Transverse colon (tissue), 4 donors: ENCODE results near the gene ATG9B. TPM values are rescaled to one million over a fixed set of nuclear protein-coding genes. Genes with fewer than 3 reads are reported as not detected.
A peak's percentile ranks its signal among the peaks of the same experiment; 100 is the strongest.

Experiments used
- DNase-seq: peaks from one replicate; pipeline ENCODE4 v3.0.0-alpha.2; 2019
- H3K27ac ChIP-seq, 4 donors: fragments of 200-600 bp; sonication (generic); 2 replicates each; pipeline ENCODE4 v1.5.1; 2016 to 2018; ENCODE audit warnings: inconsistent platforms in 4 of 4
- H3K27me3 ChIP-seq: fragments of 200-600 bp; sonication (generic); 2 replicates; pipeline ENCODE4 v1.5.1; 2017; ENCODE audit warnings: inconsistent platforms
- H3K36me3 ChIP-seq, 4 donors: fragments of 200-600 bp; sonication (generic); 2 replicates each; pipeline ENCODE4 v1.5.1; 2017 to 2019; ENCODE audit warnings: inconsistent platforms in 4 of 4
- H3K4me1 ChIP-seq, 4 donors: fragments of 200-600 bp; sonication (generic); 2 replicates each; pipeline ENCODE4 v1.5.1; 2017 to 2020; ENCODE audit warnings: inconsistent platforms in 4 of 4
- H3K4me3 ChIP-seq, 4 donors: fragments of 200-600 bp; sonication (generic); 1 replicate in 1 of 4; 2 replicates in 3 of 4; pipeline versions ENCODE4 v1.5.1 to v1.6.1; 2017 to 2019; ENCODE audit warnings: inconsistent platforms in 4 of 4
- H3K9me3 ChIP-seq, 2 donors: fragments of 200-600 bp; sonication (generic); 2 replicates each; pipeline ENCODE4 v1.5.1; 2017 to 2019; ENCODE audit warnings: inconsistent platforms in 2 of 2
- EP300 ChIP-seq: sonication (generic); formaldehyde crosslinking; IDR thresholded peaks from one replicate; pipeline ENCODE4 v1.6.1; 2017; ENCODE audit warnings: antibody characterized with exemption, low read depth
- POLR2A ChIP-seq: fragments of 450-650 bp; IDR thresholded peaks from one replicate; pipeline ENCODE4 v1.6.1; 2016; ENCODE audit warnings: antibody characterized with exemption, mild to moderate bottlenecking, moderate library complexity
- POLR2AphosphoS5 ChIP-seq, 3 donors: sonication (generic); formaldehyde crosslinking; IDR thresholded peaks; one replicate each; pipeline ENCODE4 v1.6.1; 2016; ENCODE audit warnings: antibody characterized with exemption in 3 of 3
- WGBS, 2 donors: methylation state at CpG; one replicate each; pipeline ENCODE4 v1.1.5; 2018; ENCODE audit warnings: low coverage in 1 of 2; 5-methylcytosine and 5-hydroxymethylcytosine counted together
- in situ Hi-C, 4 donors: fragments of 200-750 bp; cut with MboI; loops; one replicate each; pipeline versions ENCODE4 v1.15.0 to v1.15.1; 2017; ENCODE audit warnings: low sequenced_read_pairs in 3 of 4, low pct_ligation_motif_present in 1 of 4, low pct_unique_long_range_greater_than_20kb in 1 of 4
- intact Hi-C: fragments of 100-400 bp; cut with DNase I; formaldehyde crosslinking; loops from one replicate; pipeline ENCODE4 v1.15.1; 2023; ENCODE audit warnings: low total_unique reads
- total RNA-seq, 4 donors: library from RNA; depleted of rRNA; stranded (reverse); fragments of >200 nt; gene quantifications; one replicate each; pipeline ENCODE4 v1.1.0, GENCODE V29; 2016
- TF ChIP-seq, protein P1 (sequence below), 5 experiments: fragments of 200-600 bp in 3 of 5; fragments of 450-650 bp in 2 of 5; sonication (generic) in 3 of 5; IDR thresholded peaks; 1 replicate in 2 of 5; 2 replicates in 3 of 5; pipeline ENCODE4 v1.5.1; 2016 to 2017; ENCODE audit warnings: antibody characterized with exemption in 5 of 5, inconsistent platforms in 3 of 5, mild to moderate bottlenecking in 2 of 5, moderate library complexity in 1 of 5

ATG9B gene
- total RNA-seq, 4 donors from 2014 or later, result 1.1 TPM; not detected in 3

DNA sequence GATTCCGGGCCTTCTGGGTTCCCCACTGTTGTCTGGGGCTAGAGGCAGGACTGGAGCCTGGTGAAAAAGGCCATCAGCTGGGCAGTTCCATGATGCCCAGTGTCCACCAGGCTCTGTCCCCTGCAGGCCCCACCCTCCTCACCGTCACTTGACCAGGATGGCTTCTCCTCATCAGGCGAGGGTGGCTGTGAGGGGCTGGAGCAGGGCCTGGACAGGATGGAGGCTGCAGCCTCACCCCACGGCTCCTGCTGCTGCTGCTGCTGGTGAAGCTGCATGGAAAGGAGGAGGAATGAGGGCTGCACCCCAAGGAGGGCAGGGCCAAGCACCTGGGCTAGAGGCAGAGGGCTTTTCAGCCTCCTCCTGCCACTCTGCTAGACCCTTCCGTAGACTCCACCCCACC lies 8.3 kb downstream of the ATG9B start:
- no peak for DNase-seq
- intact Hi-C loops, result no loop called here
- in situ Hi-C loops, result no loop called here
- Histone ChIP-seq H3K4me1 (peaks cover 29 to 46% (median 34%) of the 10 kb centered on the region in 4 donors), H3K27me3 (peaks cover 38% of the 10 kb centered on the region), H3K27ac (no peak overlapping the region), H3K4me3 (no peak overlapping the region), H3K9me3 (no peaks in the 10 kb centered on the region), H3K36me3 (no peaks in the 10 kb centered on the region)
- 89% methylated on average over 5 of the region's 5 CpGs; no CpG with 5 or more reads in 1 of the 2 donors for WGBS, 2 donors
- TF ChIP-seq POLR2AphosphoS5 (IDR thresholded peaks at IDR 0.05) (no peak), POLR2A (no peak), EP300 (no peak)
- TF ChIP-seq, protein P1, sequence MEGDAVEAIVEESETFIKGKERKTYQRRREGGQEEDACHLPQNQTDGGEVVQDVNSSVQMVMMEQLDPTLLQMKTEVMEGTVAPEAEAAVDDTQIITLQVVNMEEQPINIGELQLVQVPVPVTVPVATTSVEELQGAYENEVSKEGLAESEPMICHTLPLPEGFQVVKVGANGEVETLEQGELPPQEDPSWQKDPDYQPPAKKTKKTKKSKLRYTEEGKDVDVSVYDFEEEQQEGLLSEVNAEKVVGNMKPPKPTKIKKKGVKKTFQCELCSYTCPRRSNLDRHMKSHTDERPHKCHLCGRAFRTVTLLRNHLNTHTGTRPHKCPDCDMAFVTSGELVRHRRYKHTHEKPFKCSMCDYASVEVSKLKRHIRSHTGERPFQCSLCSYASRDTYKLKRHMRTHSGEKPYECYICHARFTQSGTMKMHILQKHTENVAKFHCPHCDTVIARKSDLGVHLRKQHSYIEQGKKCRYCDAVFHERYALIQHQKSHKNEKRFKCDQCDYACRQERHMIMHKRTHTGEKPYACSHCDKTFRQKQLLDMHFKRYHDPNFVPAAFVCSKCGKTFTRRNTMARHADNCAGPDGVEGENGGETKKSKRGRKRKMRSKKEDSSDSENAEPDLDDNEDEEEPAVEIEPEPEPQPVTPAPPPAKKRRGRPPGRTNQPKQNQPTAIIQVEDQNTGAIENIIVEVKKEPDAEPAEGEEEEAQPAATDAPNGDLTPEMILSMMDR (IDR thresholded peaks at IDR 0.05), result no peak

DNA sequence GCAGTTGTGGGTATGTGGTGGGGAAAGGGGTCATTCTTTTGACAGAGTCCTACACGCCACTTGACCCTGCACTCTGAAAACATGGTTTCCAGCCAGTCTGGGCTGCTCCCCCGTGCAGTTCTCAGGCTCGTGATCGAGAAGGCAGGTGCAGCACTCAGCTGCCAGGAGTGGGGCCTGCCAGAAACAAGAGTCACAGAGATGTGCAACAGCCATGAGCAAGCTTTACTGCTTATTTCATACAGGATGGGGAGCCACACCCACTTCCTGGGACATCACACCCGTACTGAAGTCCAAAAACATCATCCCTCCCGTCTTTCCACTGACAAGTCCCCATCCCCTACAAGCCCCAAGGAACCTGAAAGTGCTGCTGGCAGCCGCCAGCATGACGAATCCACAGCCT lies 9.3 kb downstream of the ATG9B start:
- DNase-seq, result peak; percentile 49
- H3K27ac ChIP-seq, result no peak overlapping the region
- H3K4me1 ChIP-seq, result peaks cover 29 to 53% (median 34%) of the 10 kb centered on the region in 4 donors
- H3K4me3 ChIP-seq, result no peak overlapping the region
- 49 to 72% methylated on average over 4 to 8 of the region's 8 CpGs for WGBS, 2 donors
- in situ Hi-C loops (no loop called here), intact Hi-C loops (no loop called here)
- H3K36me3 ChIP-seq, result no peaks in the 10 kb centered on the region
- no peaks in the 10 kb centered on the region for H3K9me3 ChIP-seq
- TF ChIP-seq POLR2AphosphoS5 (IDR thresholded peaks at IDR 0.05), result peak in 1 of 3 donors; percentile 6
- TF ChIP-seq, protein P1 (IDR thresholded peaks at IDR 0.05), result no peak
- H3K27me3 ChIP-seq, result peaks cover 28% of the 10 kb centered on the region

DNA sequence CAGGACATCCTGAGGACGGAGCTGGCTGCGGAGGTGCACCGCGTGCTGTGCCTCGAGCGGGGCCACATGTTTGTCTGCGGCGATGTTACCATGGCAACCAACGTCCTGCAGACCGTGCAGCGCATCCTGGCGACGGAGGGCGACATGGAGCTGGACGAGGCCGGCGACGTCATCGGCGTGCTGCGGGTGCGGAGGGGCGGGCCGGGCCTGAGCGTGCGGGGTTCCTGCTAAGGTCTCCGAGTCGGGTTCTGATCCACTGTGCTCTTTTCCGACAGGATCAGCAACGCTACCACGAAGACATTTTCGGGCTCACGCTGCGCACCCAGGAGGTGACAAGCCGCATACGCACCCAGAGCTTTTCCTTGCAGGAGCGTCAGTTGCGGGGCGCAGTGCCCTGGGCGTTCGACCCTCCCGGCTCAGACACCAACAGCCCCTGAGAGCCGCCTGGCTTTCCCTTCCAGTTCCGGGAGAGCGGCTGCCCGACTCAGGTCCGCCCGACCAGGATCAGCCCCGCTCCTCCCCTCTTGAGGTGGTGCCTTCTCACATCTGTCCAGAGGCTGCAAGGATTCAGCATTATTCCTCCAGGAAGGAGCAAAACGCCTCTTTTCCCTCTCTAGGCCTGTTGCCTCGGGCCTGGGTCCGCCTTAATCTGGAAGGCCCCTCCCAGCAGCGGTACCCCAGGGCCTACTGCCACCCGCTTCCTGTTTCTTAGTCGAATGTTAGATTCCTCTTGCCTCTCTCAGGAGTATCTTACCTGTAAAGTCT lies 10.4 kb downstream of the ATG9B start:
- intact Hi-C loops, result no loop called here
- in situ Hi-C loops, result no loop called here
- no peak for TF ChIP-seq EP300
- TF ChIP-seq POLR2AphosphoS5 (IDR thresholded peaks at IDR 0.05), result no peak
- no peak for TF ChIP-seq POLR2A
- TF ChIP-seq, protein P1 (IDR thresholded peaks at IDR 0.05), result peak in 1 of 5 experiments; percentile 14
- Histone ChIP-seq H3K27ac (peak overlapping the region; percentile 3 to 14 (median 9)), H3K4me3 (peak overlapping the region in 3 of 4 donors; percentile 3 to 30 (median 23)), H3K4me1 (peaks cover 27 to 49% (median 31%) of the 10 kb centered on the region in 4 donors), H3K36me3 (no peaks in the 10 kb centered on the region), H3K27me3 (peaks cover 18% of the 10 kb centered on the region), H3K9me3 (no peaks in the 10 kb centered on the region)
- WGBS, 2 donors, result 40 to 69% methylated on average over 1 to 55 of the region's 55 CpGs
- peak; percentile 81 for DNase-seq

DNA sequence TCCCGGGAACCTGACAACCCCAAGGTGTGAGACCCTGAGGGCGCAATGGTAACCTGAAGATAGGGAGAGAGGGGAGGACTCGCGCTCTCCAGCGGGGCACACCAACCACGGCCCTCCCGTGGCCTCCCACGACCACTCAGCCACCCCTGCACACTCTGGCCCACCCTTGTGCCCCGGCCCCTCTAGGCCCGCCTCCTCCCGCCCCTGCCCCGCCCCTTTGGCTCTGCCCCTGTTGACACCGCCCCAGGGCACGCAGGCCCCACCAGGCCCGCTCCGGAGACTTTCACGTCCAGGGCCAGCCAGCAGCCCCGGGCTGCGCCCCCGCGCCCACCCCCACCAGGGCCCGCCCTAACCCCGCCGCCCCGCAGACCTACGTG lies 10.9 kb downstream of the ATG9B start:
- intact Hi-C loops, result no loop called here
- peaks cover 23 to 43% (median 26%) of the 10 kb centered on the region in 4 donors for H3K4me1 ChIP-seq
- H3K9me3 ChIP-seq, result no peaks in the 10 kb centered on the region
- H3K4me3 ChIP-seq, result peak overlapping the region in 3 of 4 donors; percentile 3 to 30 (median 23)
- no peak for DNase-seq
- no peaks in the 10 kb centered on the region for H3K36me3 ChIP-seq
- peaks cover 12% of the 10 kb centered on the region for H3K27me3 ChIP-seq
- in situ Hi-C loops, result no loop called here
- peak overlapping the region in 1 of 4 donors; percentile 57 for H3K27ac ChIP-seq
- TF ChIP-seq, protein P1 (IDR thresholded peaks at IDR 0.05), result no peak
- TF ChIP-seq EP300 (no peak), POLR2A (no peak), POLR2AphosphoS5 (IDR thresholded peaks at IDR 0.05) (no peak)
- WGBS, 2 donors, result 56% methylated on average over 21 of the region's 26 CpGs; no CpG with 5 or more reads in 1 of the 2 donors
